ENCODE measurements around the gene CCNDBP1. TPM values are rescaled to one million over a fixed set of nuclear protein-coding genes. Genes with fewer than 3 reads are reported as not detected.

The CCNDBP1 gene
- polyA plus RNA-seq, 1 donor: 62.5 TPM

GRCh38 chr15:43226436-43227305 lies 41.5 kb downstream of the CCNDBP1 start:
- DNase-seq: no peak
- no peaks in the 10 kb centered on the region for H3K9me3 ChIP-seq (ENCODE audit: control insufficient read depth, low read depth, low read length)
- H3K36me3 ChIP-seq (ENCODE audit: control insufficient read depth, insufficient read depth, low read length): no peaks in the 10 kb centered on the region
- H3K27ac ChIP-seq (ENCODE audit: low read length): no peak overlapping the region
- H3K27me3 ChIP-seq (ENCODE audit: control insufficient read depth, insufficient read depth, low read length): peaks cover 2% of the 10 kb centered on the region
- 100% methylated on average over 1 of the region's 57 CpGs for WGBS (ENCODE audit: insufficient coverage, low lambda C conversion rate)
- peaks cover 4% of the 10 kb centered on the region for H3K4me1 ChIP-seq (ENCODE audit: control insufficient read depth, insufficient read depth, low read length)
- H3K4me3 ChIP-seq (ENCODE audit: low read length): no peak overlapping the region

- H3K27ac ChIP-seq (ENCODE audit: low read length): no peak overlapping the region
- H3K27me3 ChIP-seq (ENCODE audit: control insufficient read depth, insufficient read depth, low read length): peaks cover 9% of the 10 kb centered on the region
- DNase-seq: no peak
- H3K4me1 ChIP-seq (ENCODE audit: control insufficient read depth, insufficient read depth, low read length): no peaks in the 10 kb centered on the region
- no peaks in the 10 kb centered on the region for H3K36me3 ChIP-seq (ENCODE audit: control insufficient read depth, insufficient read depth, low read length)
- no peaks in the 10 kb centered on the region for H3K9me3 ChIP-seq (ENCODE audit: control insufficient read depth, low read depth, low read length)
- no peak overlapping the region for H3K4me3 ChIP-seq (ENCODE audit: low read length)
- WGBS (ENCODE audit: insufficient coverage, low lambda C conversion rate): 50% methylated on average over 1 of the region's 5 CpGs
Observed at GRCh38 chr15:43229977-43230376, 44.8 kb downstream of the CCNDBP1 start.

GRCh38 chr15:43230640-43231115 lies 45.5 kb downstream of the CCNDBP1 start:
- WGBS (ENCODE audit: insufficient coverage, low lambda C conversion rate): no CpG with 5 or more reads among the region's 2 CpGs
- Histone ChIP-seq H3K4me1 (ENCODE audit: control insufficient read depth, insufficient read depth, low read length) (no peaks in the 10 kb centered on the region), H3K27me3 (ENCODE audit: control insufficient read depth, insufficient read depth, low read length) (peaks cover 9% of the 10 kb centered on the region), H3K27ac (ENCODE audit: low read length) (no peak overlapping the region), H3K4me3 (ENCODE audit: low read length) (no peak overlapping the region), H3K36me3 (ENCODE audit: control insufficient read depth, insufficient read depth, low read length) (no peaks in the 10 kb centered on the region), H3K9me3 (ENCODE audit: control insufficient read depth, low read depth, low read length) (no peaks in the 10 kb centered on the region)
- no peak for DNase-seq

GRCh38 chr15:43232289-43232874 lies 47.2 kb downstream of the CCNDBP1 start:
- WGBS (ENCODE audit: insufficient coverage, low lambda C conversion rate): 80% methylated on average over 1 of the region's 3 CpGs
- DNase-seq: no peak

GRCh38 chr15:43235536-43235935 lies 50.3 kb downstream of the CCNDBP1 start:
- no peaks in the 10 kb centered on the region for H3K4me1 ChIP-seq (ENCODE audit: control insufficient read depth, insufficient read depth, low read length)
- WGBS (ENCODE audit: insufficient coverage, low lambda C conversion rate): no CpG with 5 or more reads among the region's 6 CpGs
- peaks cover 16% of the 10 kb centered on the region for H3K27me3 ChIP-seq (ENCODE audit: control insufficient read depth, insufficient read depth, low read length)
- no peaks in the 10 kb centered on the region for H3K36me3 ChIP-seq (ENCODE audit: control insufficient read depth, insufficient read depth, low read length)
- no peak for DNase-seq
- no peak overlapping the region for H3K27ac ChIP-seq (ENCODE audit: low read length)
- H3K4me3 ChIP-seq (ENCODE audit: low read length): no peak overlapping the region
- H3K9me3 ChIP-seq (ENCODE audit: control insufficient read depth, low read depth, low read length): no peaks in the 10 kb centered on the region

More at GRCh38 chr15:43232289-43232874, 47.2 kb downstream of the CCNDBP1 start:
- Histone ChIP-seq H3K27ac (ENCODE audit: low read length) (no peak overlapping the region), H3K27me3 (ENCODE audit: control insufficient read depth, insufficient read depth, low read length) (peaks cover 9% of the 10 kb centered on the region), H3K36me3 (ENCODE audit: control insufficient read depth, insufficient read depth, low read length) (no peaks in the 10 kb centered on the region), H3K9me3 (ENCODE audit: control insufficient read depth, low read depth, low read length) (no peaks in the 10 kb centered on the region), H3K4me3 (ENCODE audit: low read length) (no peak overlapping the region), H3K4me1 (ENCODE audit: control insufficient read depth, insufficient read depth, low read length) (no peaks in the 10 kb centered on the region)

- H3K4me1 ChIP-seq (ENCODE audit: control insufficient read depth, insufficient read depth, low read length): no peaks in the 10 kb centered on the region
- no CpG with 5 or more reads among the region's 9 CpGs for WGBS (ENCODE audit: insufficient coverage, low lambda C conversion rate)
- H3K27me3 ChIP-seq (ENCODE audit: control insufficient read depth, insufficient read depth, low read length): peaks cover 23% of the 10 kb centered on the region
- no peaks in the 10 kb centered on the region for H3K9me3 ChIP-seq (ENCODE audit: control insufficient read depth, low read depth, low read length)
- no peak overlapping the region for H3K27ac ChIP-seq (ENCODE audit: low read length)
- DNase-seq: no peak
- H3K36me3 ChIP-seq (ENCODE audit: control insufficient read depth, insufficient read depth, low read length): no peaks in the 10 kb centered on the region
- no peak overlapping the region for H3K4me3 ChIP-seq (ENCODE audit: low read length)
Observed at GRCh38 chr15:43237842-43238470, 52.8 kb downstream of the CCNDBP1 start.

- Histone ChIP-seq H3K36me3 (ENCODE audit: control insufficient read depth, insufficient read depth, low read length) (no peaks in the 10 kb centered on the region), H3K27me3 (ENCODE audit: control insufficient read depth, insufficient read depth, low read length) (peaks cover 23% of the 10 kb centered on the region), H3K4me3 (ENCODE audit: low read length) (no peak overlapping the region), H3K27ac (ENCODE audit: low read length) (no peak overlapping the region), H3K9me3 (ENCODE audit: control insufficient read depth, low read depth, low read length) (no peaks in the 10 kb centered on the region), H3K4me1 (ENCODE audit: control insufficient read depth, insufficient read depth, low read length) (no peaks in the 10 kb centered on the region)
- no CpG with 5 or more reads among the region's 10 CpGs for WGBS (ENCODE audit: insufficient coverage, low lambda C conversion rate)
- no peak for DNase-seq
Observed at GRCh38 chr15:43238671-43239131, 53.5 kb downstream of the CCNDBP1 start.

- no peak for DNase-seq
- Histone ChIP-seq H3K4me3 (ENCODE audit: low read length) (no peak overlapping the region), H3K36me3 (ENCODE audit: control insufficient read depth, insufficient read depth, low read length) (no peaks in the 10 kb centered on the region), H3K27me3 (ENCODE audit: control insufficient read depth, insufficient read depth, low read length) (peaks cover 16% of the 10 kb centered on the region), H3K9me3 (ENCODE audit: control insufficient read depth, low read depth, low read length) (no peaks in the 10 kb centered on the region), H3K27ac (ENCODE audit: low read length) (no peak overlapping the region), H3K4me1 (ENCODE audit: control insufficient read depth, insufficient read depth, low read length) (no peaks in the 10 kb centered on the region)
- 100% methylated on average over 1 of the region's 7 CpGs for WGBS (ENCODE audit: insufficient coverage, low lambda C conversion rate)
Observed at GRCh38 chr15:43239732-43240491, 54.7 kb downstream of the CCNDBP1 start.

- H3K36me3 ChIP-seq (ENCODE audit: control insufficient read depth, insufficient read depth, low read length): no peaks in the 10 kb centered on the region
- no peaks in the 10 kb centered on the region for H3K4me1 ChIP-seq (ENCODE audit: control insufficient read depth, insufficient read depth, low read length)
- no peak overlapping the region for H3K4me3 ChIP-seq (ENCODE audit: low read length)
- WGBS (ENCODE audit: insufficient coverage, low lambda C conversion rate): no CpG with 5 or more reads among the region's 1 CpG
- no peaks in the 10 kb centered on the region for H3K9me3 ChIP-seq (ENCODE audit: control insufficient read depth, low read depth, low read length)
- H3K27ac ChIP-seq (ENCODE audit: low read length): no peak overlapping the region
- peaks cover 16% of the 10 kb centered on the region for H3K27me3 ChIP-seq (ENCODE audit: control insufficient read depth, insufficient read depth, low read length)
- no peak for DNase-seq
Observed at GRCh38 chr15:43241100-43241499, 55.9 kb downstream of the CCNDBP1 start.

GRCh38 chr15:43242616-43243015 lies 57.4 kb downstream of the CCNDBP1 start:
- no peak for DNase-seq
- Histone ChIP-seq H3K27ac (ENCODE audit: low read length) (no peak overlapping the region), H3K9me3 (ENCODE audit: control insufficient read depth, low read depth, low read length) (no peaks in the 10 kb centered on the region), H3K36me3 (ENCODE audit: control insufficient read depth, insufficient read depth, low read length) (no peaks in the 10 kb centered on the region), H3K4me1 (ENCODE audit: control insufficient read depth, insufficient read depth, low read length) (no peaks in the 10 kb centered on the region), H3K27me3 (ENCODE audit: control insufficient read depth, insufficient read depth, low read length) (peaks cover 16% of the 10 kb centered on the region), H3K4me3 (ENCODE audit: low read length) (no peak overlapping the region)
- no CpG with 5 or more reads among the region's 5 CpGs for WGBS (ENCODE audit: insufficient coverage, low lambda C conversion rate)

Data from large intestine (tissue), 3 donors.